ENCODE data around the gene HIVEP3.

The HIVEP3 gene

DNA sequence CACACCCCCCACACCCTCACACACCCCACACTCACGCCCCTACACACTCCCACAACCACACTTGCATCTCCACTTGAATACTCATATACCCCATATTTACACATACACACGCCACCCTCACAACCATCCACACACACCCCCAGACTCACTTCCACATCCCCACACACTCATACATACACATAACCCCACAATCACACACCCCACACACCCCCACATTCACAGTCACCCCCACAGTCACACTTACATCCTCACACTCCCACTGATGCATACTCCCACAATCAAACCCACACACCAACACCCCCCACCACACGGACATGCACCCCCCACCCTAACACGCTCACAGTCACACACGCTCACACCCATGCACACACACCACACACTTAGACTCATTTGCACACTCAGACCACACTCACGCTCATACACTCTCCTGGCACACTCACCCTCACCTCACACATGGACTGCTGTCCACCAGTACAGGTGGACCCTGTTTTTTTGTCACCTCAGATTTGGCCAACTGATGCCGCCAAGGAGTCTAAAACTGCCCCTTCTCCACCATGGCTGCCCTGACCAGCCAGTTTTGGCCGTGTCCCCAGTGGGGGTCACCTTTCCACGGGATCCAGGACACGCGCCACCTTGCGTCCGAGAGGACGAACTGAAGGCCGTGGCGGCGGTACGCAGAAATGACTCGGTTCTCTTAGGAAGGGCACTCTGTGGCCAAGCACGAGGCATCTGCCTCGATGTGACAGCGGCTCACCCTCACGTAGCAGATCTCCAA, 388.9 kb downstream of the HIVEP3 start:
- in situ Hi-C loops (cut with HindIII; ENCODE audit: low sequenced_read_pairs), result no loop called here

DNA sequence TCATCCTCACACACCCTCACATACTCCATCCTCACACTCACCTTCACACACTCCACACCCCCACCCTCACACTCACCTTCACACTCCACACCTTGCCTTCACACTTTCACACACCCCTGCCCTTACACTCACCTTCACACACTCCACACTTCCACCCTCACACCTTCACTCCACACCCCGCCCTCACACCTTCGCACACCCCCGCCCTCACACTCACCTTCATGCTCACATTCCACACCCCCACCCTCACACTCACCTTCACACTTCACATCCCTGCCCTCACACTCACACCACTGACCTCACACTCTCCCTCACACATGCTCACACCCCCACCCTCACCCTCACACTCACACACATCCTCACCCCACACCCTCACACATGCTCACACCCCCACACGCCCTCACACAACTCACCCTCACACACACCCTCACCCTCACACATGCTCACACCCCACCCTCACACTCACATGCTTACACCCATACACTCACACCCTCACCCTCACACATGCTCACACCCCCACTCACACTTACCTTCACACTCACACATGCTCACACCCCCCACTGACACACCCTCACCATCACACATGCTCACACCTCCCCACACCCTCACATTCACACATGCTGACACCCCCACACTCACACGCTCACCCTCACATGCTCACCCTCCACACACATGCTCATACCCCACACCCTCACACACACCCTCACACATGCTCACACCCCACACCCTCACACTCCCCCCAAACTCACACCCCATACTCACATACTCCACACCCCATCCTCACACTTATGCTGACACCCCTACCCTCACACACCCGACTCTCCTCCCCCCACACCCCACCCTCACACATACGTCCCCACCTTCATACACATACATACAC, 389.8 kb downstream of the HIVEP3 start:
- in situ Hi-C loops (cut with HindIII; ENCODE audit: low sequenced_read_pairs), result no loop called here

DNA sequence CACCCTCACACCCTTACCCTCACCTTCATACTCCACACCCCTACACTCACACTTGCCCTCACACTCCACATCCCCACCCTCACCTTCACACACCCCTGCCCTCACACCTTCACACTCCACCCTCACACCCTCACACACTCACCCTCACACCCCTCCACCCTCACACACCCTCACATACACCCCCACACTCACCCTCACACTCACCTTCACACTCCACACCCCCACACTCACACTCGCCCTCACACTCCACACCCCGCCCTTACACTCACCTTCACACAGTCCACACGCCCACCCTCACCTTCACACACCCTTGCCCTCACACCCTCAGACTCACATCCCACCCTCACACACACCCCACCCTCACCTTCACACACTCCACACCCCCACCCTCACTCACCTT, 390.6 kb downstream of the HIVEP3 start:
- in situ Hi-C loops (cut with HindIII; ENCODE audit: low sequenced_read_pairs), result no loop called here

DNA sequence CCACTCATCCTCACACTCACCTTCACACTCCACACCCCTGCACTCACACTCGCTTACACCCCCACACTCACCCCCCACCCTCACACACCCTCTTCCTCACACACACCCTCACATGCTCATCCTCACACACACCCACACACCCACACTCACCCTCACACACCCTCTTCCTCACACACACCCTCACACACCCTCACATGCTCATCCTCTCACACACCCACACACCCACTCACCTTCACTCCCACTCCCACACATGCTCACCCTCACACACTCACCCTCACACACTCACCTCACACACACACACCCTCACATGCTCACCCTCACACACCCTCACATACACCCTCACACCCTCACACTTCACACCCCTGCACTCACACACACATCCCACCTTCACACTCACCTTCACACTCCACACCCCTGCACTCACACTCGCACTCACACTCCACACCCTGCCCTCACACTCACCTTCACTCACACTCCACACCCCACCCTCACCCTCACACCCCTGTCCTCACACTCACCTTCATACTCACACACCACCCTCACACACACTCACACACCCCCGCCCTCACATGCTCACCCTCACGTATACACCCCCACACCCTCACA, 391.7 kb downstream of the HIVEP3 start:
- in situ Hi-C loops (cut with HindIII; ENCODE audit: low sequenced_read_pairs), result no loop called here

DNA sequence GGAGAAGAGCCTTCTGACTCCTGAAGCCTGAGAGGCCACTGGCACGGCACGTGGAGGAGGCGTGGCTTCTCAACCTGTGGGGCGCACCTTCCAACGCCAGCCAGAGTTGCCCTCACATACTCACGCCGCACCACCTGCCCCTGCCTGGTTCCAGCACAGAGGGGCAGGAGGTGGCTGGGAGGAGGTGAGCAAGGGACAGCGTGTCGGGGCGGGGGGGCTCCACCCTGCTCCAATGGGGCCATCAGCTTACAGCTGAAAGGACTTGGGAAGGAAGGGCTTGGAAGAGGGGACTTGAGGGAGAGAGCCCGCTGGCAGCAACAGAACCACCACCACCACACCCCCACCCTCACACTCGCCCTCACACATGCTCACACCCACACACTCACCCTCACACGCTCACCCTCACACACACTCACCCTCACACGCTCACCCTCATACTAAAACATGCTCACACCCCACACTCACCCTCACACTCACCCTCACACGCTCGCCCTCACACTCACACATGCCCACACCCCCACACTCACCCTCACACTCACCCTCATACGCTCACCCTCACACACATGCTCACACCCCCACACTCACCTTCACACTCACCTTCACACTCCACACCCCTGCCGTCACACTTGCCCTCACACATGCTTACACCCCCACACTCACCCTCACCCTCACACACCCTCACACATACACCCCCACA, 392.7 kb downstream of the HIVEP3 start:
- in situ Hi-C loops (cut with HindIII; ENCODE audit: low sequenced_read_pairs), result no loop called here

DNA sequence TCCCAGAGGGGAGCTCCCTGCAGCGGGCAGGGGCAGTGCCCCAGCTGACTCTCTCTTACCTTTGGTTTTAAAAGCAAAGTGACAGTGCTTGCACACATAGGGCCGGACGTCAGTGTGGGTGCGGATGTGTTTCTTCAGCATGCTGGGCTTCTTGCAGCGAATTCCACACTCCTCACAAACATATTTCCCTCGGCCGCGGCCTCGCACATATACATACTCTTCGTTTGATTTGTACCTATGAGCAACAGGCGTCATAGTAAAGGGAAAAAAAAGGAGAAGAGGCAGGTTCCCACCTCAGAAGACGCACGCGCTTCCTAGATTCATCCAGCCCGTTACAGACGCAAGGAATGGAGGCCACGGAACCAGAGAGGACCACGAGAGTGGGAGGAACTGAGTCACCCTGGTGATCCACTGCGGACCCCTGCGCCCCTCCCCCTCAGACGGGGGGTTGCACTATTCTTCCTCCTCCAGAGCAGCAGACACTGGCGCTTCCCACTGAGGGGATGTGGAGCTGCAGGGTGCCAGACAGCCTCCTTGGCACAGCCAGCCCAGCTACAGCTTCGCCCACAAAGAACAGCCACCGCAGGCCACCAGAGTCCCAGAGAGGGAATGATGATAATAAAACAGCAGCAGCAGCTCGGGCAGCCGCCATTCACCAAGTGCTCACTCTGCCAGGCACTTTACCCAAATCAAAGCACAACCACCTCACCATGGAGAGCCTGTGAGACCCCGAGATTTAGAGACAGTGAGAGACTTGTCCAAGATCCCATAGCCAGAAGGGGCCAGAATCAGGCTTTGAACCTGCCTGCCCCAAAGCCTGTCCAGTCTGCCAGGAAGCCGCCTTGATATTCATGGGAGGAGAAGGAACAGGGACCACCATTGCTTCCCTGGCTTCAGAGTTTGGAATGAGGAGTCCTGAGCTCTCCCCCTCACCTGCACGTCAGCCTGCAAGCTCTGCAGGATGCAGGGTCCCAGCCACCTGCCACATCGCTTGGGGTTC, 393.7 kb downstream of the HIVEP3 start:
- in situ Hi-C loops (cut with HindIII; ENCODE audit: low sequenced_read_pairs), result no loop called here

DNA sequence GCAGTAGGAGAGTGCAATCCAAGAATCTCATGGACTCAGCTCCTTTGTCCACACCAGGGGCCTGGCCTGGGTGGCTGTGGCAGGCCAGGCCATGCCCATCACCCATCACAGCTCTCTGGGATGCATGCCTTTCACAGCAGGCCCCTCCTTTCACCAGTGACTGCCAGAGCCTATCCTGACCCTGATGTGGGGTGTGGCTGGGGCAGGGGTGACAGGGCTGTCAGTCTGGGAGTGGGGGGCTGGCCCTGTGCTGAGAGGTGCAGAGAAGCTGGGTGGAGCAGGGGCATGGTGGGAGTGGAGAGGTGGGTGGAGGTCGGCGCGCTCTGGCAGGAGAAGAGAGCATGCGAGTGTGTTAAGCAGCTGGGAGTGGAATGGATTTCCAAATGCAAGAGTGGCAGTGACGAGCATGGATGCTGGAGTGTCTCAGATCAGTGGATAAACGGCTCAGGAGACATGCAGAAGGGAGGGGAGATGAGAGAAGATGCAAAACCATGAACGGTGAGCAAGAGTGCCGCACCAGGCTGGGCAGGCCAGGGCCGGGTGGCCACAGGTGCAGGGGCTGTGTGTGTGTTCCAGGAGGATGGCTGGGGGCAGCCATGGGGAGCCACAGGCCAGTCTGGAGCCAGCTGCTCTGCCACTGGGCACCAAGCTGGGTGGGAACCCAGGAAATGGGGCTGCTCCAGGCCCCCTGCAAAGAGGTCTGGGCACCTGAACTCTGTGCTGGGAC, 394.6 kb downstream of the HIVEP3 start:
- in situ Hi-C loops (cut with HindIII; ENCODE audit: low sequenced_read_pairs), result no loop called here

DNA sequence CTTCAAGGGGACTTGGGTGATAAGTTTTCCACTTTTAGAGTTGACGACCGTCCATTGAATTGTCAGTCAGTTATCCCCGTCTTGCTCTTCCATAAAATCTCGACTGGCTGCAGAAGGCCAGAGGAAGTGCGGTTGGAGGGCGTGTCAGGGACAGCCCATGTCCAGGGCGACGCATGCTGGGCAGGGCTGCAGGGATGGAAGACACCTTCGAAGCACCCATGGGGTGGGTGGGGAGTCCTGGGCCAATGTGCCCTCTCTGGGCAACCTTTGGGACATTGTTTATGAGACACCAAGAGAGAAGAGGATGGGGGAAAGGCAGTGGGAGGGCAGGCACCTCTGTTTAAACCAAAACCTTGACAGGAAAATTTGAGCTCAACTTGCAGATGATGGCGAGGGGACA, 395.7 kb downstream of the HIVEP3 start:
- in situ Hi-C loops (cut with HindIII; ENCODE audit: low sequenced_read_pairs), result no loop called here

DNA sequence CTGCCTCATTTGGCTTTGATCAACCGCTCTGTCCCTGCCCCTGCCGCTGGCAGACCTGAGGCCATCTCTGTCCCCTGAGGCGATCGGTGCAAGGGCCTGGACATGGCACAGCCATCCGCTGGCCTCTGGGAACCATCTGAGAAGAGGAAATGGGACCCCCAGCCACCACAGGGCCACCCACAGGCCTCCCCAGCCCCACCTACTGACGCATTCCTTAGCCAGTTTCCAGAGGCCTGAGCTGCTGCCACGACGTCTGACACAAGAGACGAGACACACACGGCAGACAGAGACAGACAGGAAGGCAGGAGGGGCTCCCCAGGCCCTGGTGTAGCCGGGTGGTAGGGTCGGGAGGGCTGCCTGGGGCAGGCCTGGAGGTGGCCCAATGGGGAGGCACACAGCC, 397.0 kb downstream of the HIVEP3 start:
- in situ Hi-C loops (cut with HindIII; ENCODE audit: low sequenced_read_pairs), result no loop called here

DNA sequence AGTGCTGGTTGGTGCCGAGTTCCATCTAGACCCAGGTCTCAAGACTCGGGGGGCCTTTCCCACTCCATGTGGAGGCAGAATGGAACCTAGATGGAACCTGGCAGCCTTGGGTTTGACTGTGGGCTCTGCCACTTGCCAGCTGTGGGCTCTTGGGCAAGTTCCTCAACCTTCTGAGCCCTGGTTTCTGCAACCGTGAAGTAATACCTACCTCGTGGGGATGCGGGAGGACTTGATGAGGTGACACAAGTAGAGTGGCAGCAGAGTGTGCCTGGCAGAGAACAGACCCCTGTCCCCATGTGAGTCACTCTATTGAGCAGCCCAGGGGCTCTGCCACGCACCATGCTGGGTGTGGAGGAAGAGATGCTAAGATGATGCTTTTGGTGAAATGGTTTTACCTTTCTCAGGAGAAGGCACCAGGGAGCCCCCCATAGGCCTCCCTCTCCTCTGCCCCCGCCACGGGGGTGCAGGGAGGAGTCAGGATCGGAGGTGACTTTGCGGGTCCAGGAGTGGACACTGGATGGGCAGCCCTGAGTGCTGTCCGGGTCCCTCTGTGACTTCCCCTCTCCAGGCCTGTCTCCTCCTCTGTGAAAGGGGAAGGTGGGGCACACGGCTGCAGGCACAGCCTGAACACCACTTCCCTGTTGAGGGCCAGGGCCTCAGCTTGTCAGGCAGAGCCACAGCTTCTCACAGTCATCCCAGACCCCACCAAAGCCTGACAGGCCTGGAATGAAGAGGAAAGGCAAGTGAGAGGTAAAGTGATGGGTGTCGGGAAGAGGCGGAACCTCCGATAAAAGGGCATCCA, 397.6 kb downstream of the HIVEP3 start:
- in situ Hi-C loops (cut with HindIII; ENCODE audit: low sequenced_read_pairs), result no loop called here

DNA sequence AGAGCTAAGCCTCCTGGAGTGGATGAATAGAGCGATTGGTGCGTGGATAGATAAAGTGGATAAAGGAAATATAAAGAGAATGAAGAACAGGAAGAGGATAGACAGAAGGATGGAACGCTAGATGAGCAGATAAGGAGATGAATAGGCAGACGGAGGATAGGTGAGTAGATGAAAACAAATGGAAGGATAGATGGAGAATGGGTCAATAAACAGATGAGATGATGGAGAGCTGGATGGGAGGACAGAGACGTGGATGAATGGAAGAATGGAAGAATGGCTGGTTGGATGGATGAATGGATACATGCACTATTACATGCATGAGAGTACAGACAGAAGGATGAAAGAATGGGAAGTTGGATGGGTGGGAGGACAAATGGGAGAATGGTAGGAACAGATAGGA, 399.1 kb downstream of the HIVEP3 start:
- in situ Hi-C loops (cut with HindIII; ENCODE audit: low sequenced_read_pairs), result no loop called here

DNA sequence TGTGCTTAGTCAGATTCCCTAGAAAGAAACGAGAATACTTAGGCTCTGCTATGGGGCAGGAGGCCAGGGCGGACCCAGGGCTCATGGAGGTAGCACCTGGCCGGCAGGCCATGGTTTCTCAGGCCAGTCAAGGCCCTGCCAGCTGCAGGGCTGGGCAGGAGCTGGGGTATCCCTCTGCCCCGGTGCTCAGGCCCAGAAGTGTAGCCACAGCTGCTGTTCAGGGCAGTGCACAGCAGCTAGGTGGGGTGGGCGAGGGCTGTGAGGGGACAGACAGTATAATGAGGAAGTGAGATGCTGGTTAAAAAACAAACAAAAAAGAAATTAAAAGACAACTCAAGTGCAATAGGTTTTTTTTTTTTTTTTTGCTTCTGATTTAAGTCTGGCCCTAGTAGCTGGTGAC, 400.3 kb downstream of the HIVEP3 start:
- in situ Hi-C loops (cut with HindIII; ENCODE audit: low sequenced_read_pairs), result no loop called here

DNA sequence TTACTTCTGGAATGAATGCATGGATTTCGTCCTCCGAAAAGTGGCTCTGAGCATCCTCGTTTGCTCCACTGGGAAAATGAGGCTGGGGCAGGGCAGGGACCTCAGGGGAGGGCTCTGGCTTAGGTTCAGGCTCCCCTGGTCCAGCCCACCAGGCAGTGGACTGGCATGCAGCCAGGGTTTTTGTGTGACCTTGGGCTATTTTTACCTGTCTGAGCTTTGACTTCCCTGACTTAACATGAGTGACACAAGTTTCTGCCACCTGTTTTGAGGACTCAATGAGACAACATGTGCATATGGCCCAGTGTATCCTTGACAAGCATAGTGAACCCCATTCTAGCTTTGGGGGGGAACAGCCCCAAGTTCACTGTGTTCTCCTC, 401.7 kb downstream of the HIVEP3 start:
- in situ Hi-C loops (cut with HindIII; ENCODE audit: low sequenced_read_pairs), result no loop called here

DNA sequence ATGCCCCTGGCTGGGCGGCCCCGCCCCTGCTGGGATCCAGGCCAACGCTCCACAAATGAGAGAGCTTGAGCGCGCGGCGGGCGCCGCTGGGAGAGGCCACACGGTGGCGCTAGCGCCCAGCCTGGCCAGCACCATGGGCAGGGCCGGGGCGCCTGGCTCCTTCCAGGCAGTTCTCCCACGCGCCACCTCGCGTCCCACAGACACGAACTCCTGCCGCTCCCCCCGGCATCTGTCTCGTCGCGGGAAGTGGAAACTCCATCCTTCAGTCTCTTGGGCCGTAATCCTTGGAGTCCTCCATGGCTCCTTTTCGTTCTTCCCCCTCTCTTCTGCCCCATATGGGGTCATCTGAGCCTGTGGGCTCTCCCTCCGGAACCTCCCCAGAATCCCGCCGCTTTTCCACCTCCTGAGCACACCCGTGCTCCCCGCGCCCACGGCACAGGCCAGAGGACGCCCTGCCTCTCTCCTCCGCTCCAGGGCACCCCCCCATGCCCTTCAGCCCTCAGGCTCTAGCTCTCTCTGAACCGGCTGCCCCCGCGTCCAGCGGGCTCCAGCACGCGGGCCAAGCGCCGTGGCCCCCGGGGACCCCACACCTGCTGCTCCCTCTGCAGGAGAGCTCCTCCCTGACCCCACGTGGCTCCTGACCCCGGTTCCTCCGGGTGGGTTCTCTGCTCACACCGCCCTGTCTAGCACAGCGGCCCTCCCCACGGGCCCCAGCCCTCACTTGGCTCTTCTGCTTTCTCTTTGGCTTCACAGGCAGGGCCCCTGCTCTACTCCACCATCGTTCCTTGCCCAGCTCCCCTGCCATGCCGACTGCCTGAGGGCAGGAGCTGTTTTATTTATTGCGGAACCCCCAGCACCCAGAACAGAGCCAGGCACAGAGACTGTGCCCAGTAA, 402.3 kb downstream of the HIVEP3 start:
- in situ Hi-C loops (cut with HindIII; ENCODE audit: low sequenced_read_pairs), result no loop called here

DNA sequence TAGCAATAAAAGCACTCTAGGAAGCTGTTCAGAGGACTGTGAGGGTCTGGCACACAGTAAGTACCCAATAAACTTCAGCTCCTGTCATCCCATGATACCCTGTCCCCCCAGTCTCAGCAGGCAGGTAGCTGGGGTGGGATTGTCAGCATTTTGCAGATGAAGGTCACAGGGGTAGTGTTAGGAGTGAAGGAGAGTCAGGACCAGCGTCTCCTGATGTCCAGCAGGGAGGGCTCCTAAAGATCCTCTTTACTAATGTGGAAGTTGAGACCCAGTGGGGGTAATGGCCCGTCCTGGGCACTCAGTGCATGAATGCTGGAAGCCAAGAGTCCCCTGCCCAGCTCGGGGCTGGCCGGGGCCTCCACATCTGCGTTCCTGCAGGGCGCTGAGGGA, 402.9 kb downstream of the HIVEP3 start:
- in situ Hi-C loops (cut with HindIII; ENCODE audit: low sequenced_read_pairs), result no loop called here

DNA sequence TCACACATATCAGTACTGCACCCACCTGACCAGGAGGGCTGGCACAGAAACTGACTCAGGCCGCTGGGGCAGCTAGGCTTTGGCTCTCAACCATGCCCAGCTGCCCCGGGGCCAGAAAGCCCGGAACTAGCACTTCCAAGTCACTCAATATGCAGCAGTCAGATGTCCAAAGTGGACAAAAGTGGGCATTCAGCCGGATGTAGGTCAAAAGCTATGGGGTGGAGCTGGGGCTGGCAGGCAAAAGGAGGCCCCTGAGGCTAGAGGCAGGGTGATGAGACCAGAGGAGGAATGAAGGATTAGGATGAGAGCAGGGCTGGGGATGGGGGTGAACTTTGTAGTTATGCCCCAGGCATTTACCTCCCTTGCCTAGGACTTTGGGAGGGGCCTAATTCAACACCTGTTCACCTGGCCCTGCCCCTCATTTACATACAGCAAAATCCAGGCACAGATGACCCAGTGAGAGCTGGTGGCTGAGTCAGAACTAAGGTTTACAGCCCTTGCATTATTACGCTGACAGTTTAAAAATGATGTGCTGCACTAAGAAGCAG, 403.5 kb downstream of the HIVEP3 start:
- in situ Hi-C loops (cut with HindIII; ENCODE audit: low sequenced_read_pairs), result no loop called here

DNA sequence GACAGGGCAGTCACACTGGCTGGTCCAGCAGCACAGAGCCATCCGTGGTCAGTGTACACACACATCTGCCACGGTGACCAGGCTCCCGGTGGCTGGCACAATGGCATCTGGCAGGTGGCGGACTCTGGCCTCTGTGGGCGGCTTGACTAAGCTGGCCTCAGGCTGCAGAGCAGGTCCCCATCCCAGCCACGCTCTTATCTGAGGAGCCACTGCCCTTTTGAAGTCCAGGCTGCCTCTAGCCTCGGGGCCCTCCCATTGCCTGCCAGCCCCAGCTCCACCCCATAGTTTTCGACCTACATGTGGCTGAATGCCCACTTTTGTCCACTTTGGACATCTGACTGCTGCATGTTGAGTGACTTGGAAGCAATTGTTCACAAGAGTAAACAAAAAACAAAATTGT, 404.3 kb downstream of the HIVEP3 start:
- in situ Hi-C loops (cut with HindIII; ENCODE audit: low sequenced_read_pairs), result no loop called here
